ENCODE measurements around the gene MITF.

DNA sequence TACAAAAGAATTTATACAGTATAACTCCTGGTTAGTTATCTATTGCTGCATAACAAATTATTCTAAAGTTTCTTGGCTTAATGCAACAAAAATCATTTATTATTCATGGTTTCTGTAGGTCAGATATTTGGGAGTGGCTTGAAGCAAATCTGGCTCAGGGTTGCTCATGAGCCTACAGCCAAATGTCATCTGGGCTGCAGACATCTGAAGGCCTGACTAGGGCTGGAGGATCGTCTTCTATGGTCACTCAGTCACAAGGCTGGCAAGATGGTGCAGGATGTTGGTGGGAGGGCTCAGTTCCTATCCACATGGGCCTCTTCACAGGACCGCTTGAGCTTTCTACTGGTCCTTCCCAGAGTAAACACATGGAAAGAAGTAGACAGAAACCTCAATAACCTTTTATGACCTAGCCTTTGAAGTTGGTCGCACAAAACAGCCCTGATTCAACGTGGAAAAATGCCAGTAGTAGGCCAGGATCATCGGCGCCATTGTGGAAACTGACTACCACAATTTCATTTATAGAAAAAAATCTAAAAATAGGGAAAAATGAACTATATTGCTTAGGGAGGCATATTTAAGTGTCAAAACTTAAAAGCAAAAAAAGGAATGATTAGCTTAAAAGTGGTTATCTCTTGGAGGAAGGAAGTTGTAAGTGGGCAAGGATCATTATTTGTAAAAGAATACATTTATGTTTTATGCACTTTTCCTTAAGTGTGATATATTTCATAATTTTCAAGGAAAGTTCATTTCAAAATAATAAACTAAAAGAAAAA is 9.9 kb upstream of the MITF start:
- TF ChIP-seq, protein P1, sequence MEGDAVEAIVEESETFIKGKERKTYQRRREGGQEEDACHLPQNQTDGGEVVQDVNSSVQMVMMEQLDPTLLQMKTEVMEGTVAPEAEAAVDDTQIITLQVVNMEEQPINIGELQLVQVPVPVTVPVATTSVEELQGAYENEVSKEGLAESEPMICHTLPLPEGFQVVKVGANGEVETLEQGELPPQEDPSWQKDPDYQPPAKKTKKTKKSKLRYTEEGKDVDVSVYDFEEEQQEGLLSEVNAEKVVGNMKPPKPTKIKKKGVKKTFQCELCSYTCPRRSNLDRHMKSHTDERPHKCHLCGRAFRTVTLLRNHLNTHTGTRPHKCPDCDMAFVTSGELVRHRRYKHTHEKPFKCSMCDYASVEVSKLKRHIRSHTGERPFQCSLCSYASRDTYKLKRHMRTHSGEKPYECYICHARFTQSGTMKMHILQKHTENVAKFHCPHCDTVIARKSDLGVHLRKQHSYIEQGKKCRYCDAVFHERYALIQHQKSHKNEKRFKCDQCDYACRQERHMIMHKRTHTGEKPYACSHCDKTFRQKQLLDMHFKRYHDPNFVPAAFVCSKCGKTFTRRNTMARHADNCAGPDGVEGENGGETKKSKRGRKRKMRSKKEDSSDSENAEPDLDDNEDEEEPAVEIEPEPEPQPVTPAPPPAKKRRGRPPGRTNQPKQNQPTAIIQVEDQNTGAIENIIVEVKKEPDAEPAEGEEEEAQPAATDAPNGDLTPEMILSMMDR (IDR thresholded peaks at IDR 0.05; ENCODE audit: low read length) = no peak
- no peak for TF ChIP-seq EZH2 (IDR thresholded peaks at IDR 0.05; ENCODE audit: borderline replicate concordance, low read length)

Data from OCI-LY1 (cell line).